B cell (primary cell): ENCODE measurements around the gene PARD3. TPM values are rescaled to one million over a fixed set of nuclear protein-coding genes. Genes with fewer than 3 reads are reported as not detected.

Source experiments
- ATAC-seq: fragments of 200-7000 bp; cut with Tn5 transposase; one replicate; pipeline ENCODE4 v1.10.0; 2021; ENCODE audit warnings: low read depth, mild to moderate bottlenecking, moderate number of reproducible peaks, moderate library complexity
- CTCF ChIA-PET: fragments of 350-600 bp; sonication (Branson Sonifier 250); formaldehyde crosslinking; loops from one replicate; lab custom pipeline; 2021; ENCODE audit warnings: antibody characterized with exemption, inconsistent platforms; lab: Charles Lee
- POLR2A ChIA-PET: fragments of 350-600 bp; sonication (Branson Sonifier 250); formaldehyde crosslinking; loops from one replicate; lab custom pipeline; 2021; ENCODE audit warnings: antibody characterized with exemption; lab: Charles Lee
- DNase-seq: peaks from one replicate; pipeline ENCODE4 v3.0.0; 2013
- H2AFZ ChIP-seq: 2 replicates; pipeline ENCODE4 v1.6.1; 2012; ENCODE audit warnings: mild to moderate bottlenecking, low read depth, low read length; ENCODE audit not compliant: insufficient read depth, poor library complexity, severe bottlenecking
- H3K27ac ChIP-seq, 2 donors: 1 replicate in 1 of 2; 2 replicates in 1 of 2; pipeline ENCODE4 v1.5.1; 2012 to 2013; ENCODE audit warnings: low read length in 2 of 2, mild to moderate bottlenecking in 2 of 2, moderate library complexity in 1 of 2
- H3K27me3 ChIP-seq, 4 experiments: fragments of 200-600 bp in 1 of 4; sonication (generic) in 1 of 4; replicated peaks in 1 of 4; 1 replicate in 2 of 4; 2 replicates in 2 of 4; pipeline versions ENCODE4 v1.6.1 to v1.7.0; 2013 to 2016; ENCODE audit warnings: low read length in 3 of 4, mild to moderate bottlenecking in 2 of 4, mixed read lengths in 1 of 4, moderate library complexity in 1 of 4; ENCODE audit not compliant: insufficient read depth in 4 of 4, control insufficient read depth in 3 of 4; ENCODE audit errors: control extremely low read depth in 1 of 4
- H3K36me3 ChIP-seq, 2 experiments: replicated peaks in 1 of 2; 1 replicate in 1 of 2; 2 replicates in 1 of 2; pipeline versions ENCODE4 v1.6.1 to v1.7.1; 2013; ENCODE audit warnings: low read length in 1 of 2; ENCODE audit not compliant: insufficient read depth in 2 of 2, control insufficient read depth in 1 of 2; ENCODE audit errors: control extremely low read depth in 1 of 2, extremely low read depth in 1 of 2
- H3K4me1 ChIP-seq, 2 donors: fragments of 200-600 bp in 1 of 2; sonication (generic) in 1 of 2; 1 replicate in 1 of 2; 2 replicates in 1 of 2; pipeline versions ENCODE4 v1.5.1 to v1.6.1; 2013 to 2017; ENCODE audit warnings: low read length in 2 of 2; ENCODE audit not compliant: control insufficient read depth in 2 of 2, insufficient read depth in 2 of 2
- H3K4me2 ChIP-seq: replicated peaks from 2 replicates; pipeline ENCODE3; 2012; ENCODE audit warnings: mild to moderate bottlenecking, low read depth, low read length; ENCODE audit not compliant: poor library complexity, severe bottlenecking
- H3K4me3 ChIP-seq, 5 experiments: fragments of 200-600 bp in 1 of 5; sonication (generic) in 1 of 5; 1 replicate in 3 of 5; 2 replicates in 2 of 5; pipeline versions ENCODE4 v1.5.1 to v1.7.0; 2011 to 2016; ENCODE audit warnings: low read length in 4 of 5, mild to moderate bottlenecking in 4 of 5, low read depth in 2 of 5, control low read depth in 1 of 5, moderate library complexity in 1 of 5; ENCODE audit not compliant: insufficient read depth in 1 of 5; ENCODE audit errors: control extremely low read depth in 1 of 5, extremely low read depth in 1 of 5
- H3K79me2 ChIP-seq: fragments of 200-600 bp; sonication (generic); one replicate; pipeline ENCODE4 v1.6.0; 2016; ENCODE audit warnings: low read length; ENCODE audit not compliant: control insufficient read depth, insufficient read depth
- H3K9ac ChIP-seq: fragments of 200-600 bp; sonication (generic); 2 replicates; pipeline ENCODE4 v1.6.1; 2017; ENCODE audit warnings: mild to moderate bottlenecking, low read length, moderate library complexity
- H3K9me3 ChIP-seq, 3 donors: one replicate each; pipeline versions ENCODE4 v1.6.1 to v1.7.1; 2013; ENCODE audit warnings: low read length in 2 of 3; ENCODE audit not compliant: control insufficient read depth in 2 of 3, insufficient read depth in 1 of 3; ENCODE audit errors: control extremely low read depth in 1 of 3
- H4K20me1 ChIP-seq: 2 replicates; pipeline ENCODE4 v1.6.0; 2012; ENCODE audit warnings: mild to moderate bottlenecking, low read length; ENCODE audit not compliant: insufficient read depth, control insufficient read depth, poor library complexity, severe bottlenecking
- H3K27ac Mint-ChIP-seq: one replicate; pipeline ENCODE4 v1.8.0; 2021; ENCODE audit warnings: mixed read lengths
- H3K27me3 Mint-ChIP-seq: one replicate; pipeline ENCODE4 v1.8.0; 2021; ENCODE audit warnings: mixed read lengths
- H3K4me1 Mint-ChIP-seq: one replicate; pipeline ENCODE4 v1.8.0; 2021; ENCODE audit warnings: mixed read lengths
- H3K4me3 Mint-ChIP-seq: one replicate; pipeline ENCODE4 v1.8.0; 2021; ENCODE audit warnings: mixed read lengths
- H3K9me3 Mint-ChIP-seq: one replicate; pipeline ENCODE4 v1.8.0; 2022; ENCODE audit warnings: mixed read lengths; ENCODE audit not compliant: insufficient read depth
- CTCF ChIP-seq: fragments of 200-600 bp; IDR thresholded peaks from one replicate; pipeline ENCODE4 v1.8.0; 2022; ENCODE audit warnings: antibody characterized with exemption, mild to moderate bottlenecking
- EZH2 ChIP-seq: IDR thresholded peaks from 2 replicates; pipeline ENCODE4 v1.6.1; 2012; ENCODE audit warnings: borderline replicate concordance, low read depth, mild to moderate bottlenecking, moderate library complexity, low read length; ENCODE audit not compliant: insufficient read depth, poor library complexity, severe bottlenecking
- WGBS: methylation state at CpG from one replicate; pipeline ENCODE4 v1.1.5; 2013; ENCODE audit warnings: missing lambda C conversion rate; ENCODE audit not compliant: insufficient coverage; 5-methylcytosine and 5-hydroxymethylcytosine counted together
- intact Hi-C: fragments of 100-400 bp; cut with micrococcal nuclease; formaldehyde crosslinking; loops from one replicate; pipeline ENCODE4 v1.10.0; 2022
- polyA plus RNA-seq: library from polyadenylated mRNA; depleted of rRNA; stranded (reverse); fragments of >200 nt; gene quantifications from 2 replicates; pipeline ENCODE4 v1.2.3, GENCODE V29; 2012
- total RNA-seq, 2 donors: library from RNA; stranded (reverse); fragments of 120-200 nt in 1 of 2; gene quantifications; 1 replicate in 1 of 2; 2 replicates in 1 of 2; pipeline versions ENCODE4 v1.2.3 to v1.2.4, GENCODE V29; 2013 to 2022

PARD3 gene
- total and polyA plus RNA-seq, 2 donors (not counting 1 experiment from before 2014, with no cell fraction given) = not detected

- Mint-ChIP-seq H3K27me3 (no peaks in the 10 kb centered on the region), H3K4me3 (no peak overlapping the region), H3K27ac (no peak overlapping the region), H3K9me3 (no peaks in the 10 kb centered on the region), H3K4me1 (no peaks in the 10 kb centered on the region)
- Histone ChIP-seq H3K79me2 (no peaks in the 10 kb centered on the region), H2AFZ (no peak overlapping the region), H3K9me3 (no peaks in the 10 kb centered on the region), H3K9ac (no peak overlapping the region), H4K20me1 (no peaks in the 10 kb centered on the region), H3K4me1 (no peaks in the 10 kb centered on the region), H3K27me3 (no peaks in the 10 kb centered on the region), H3K27ac (no peak overlapping the region), H3K4me3 (no peak overlapping the region), H3K4me2 (no peak overlapping the region), H3K36me3 (no peaks in the 10 kb centered on the region)
- TF ChIP-seq EZH2 = no peak
- intact Hi-C loops = no loop called here
- ATAC-seq (no peak), DNase-seq (no peak)
- POLR2A ChIA-PET = no interaction called here
- CTCF ChIA-PET = no interaction called here
Observed at GRCh38 chr10:34432589-34432988, 382.5 kb downstream of the PARD3 start.

DNA sequence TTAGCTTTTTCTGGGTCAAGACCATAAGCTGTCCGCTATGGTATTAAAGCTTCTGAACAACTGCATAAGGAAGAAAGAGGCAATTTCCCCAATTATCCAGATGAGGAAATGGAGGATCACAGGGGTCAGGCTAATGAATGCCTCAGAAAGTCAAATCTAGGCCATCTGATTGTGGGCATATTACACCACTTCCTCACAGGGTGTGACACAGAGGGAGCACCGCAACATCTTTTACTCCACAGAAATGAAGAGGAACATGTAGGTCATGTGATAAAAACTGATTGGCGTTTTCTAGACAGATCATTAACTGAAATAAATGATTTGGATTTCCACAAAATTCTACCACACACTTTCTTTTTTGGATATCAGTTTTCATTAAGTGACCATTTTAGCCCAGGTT lies 384.4 kb downstream of the PARD3 start:
- ATAC-seq = no peak
- no peaks in the 10 kb centered on the region for H4K20me1 ChIP-seq
- no peaks in the 10 kb centered on the region for H3K9me3 Mint-ChIP-seq
- no peaks in the 10 kb centered on the region for H3K36me3 ChIP-seq
- no peaks in the 10 kb centered on the region for H3K4me1 Mint-ChIP-seq
- no peaks in the 10 kb centered on the region for H3K27me3 ChIP-seq
- H3K9ac ChIP-seq = no peak overlapping the region
- H3K27ac Mint-ChIP-seq = no peak overlapping the region
- ChIA-PET POLR2A (no interaction called here), CTCF (no interaction called here)
- H2AFZ ChIP-seq = no peak overlapping the region
- no peak overlapping the region for H3K4me2 ChIP-seq
- intact Hi-C loops = no loop called here
- no peak for TF ChIP-seq CTCF
- WGBS = no CpG with 5 or more reads among the region's 3 CpGs
- H3K27ac ChIP-seq = no peak overlapping the region
- H3K4me3 Mint-ChIP-seq = no peak overlapping the region
- no peak for DNase-seq
- H3K27me3 Mint-ChIP-seq = no peaks in the 10 kb centered on the region
- H3K4me1 ChIP-seq = no peaks in the 10 kb centered on the region
- H3K9me3 ChIP-seq = no peaks in the 10 kb centered on the region
- H3K79me2 ChIP-seq = no peaks in the 10 kb centered on the region
- no peak overlapping the region for H3K4me3 ChIP-seq
